Neural progenitor cell (in vitro differentiated cells): Measurements from ENCODE around the gene RAB27A.

Source experiments
- EZH2 ChIP-seq: fragments of 200-600 bp; sonication (generic); IDR thresholded peaks from 2 replicates; pipeline ENCODE4 v1.6.1; 2017; ENCODE audit warnings: antibody characterized with exemption, mild to moderate bottlenecking, moderate library complexity
- EZH2phosphoT487 ChIP-seq: fragments of 200-600 bp; sonication (generic); IDR thresholded peaks from 2 replicates; pipeline ENCODE4 v1.6.1; 2017; ENCODE audit warnings: antibody characterized with exemption
- TF ChIP-seq, protein P1 (sequence below): fragments of 200-600 bp; sonication (generic); IDR thresholded peaks from 2 replicates; pipeline ENCODE4 v1.5.1; 2017; ENCODE audit warnings: antibody characterized with exemption, mild to moderate bottlenecking

DNA sequence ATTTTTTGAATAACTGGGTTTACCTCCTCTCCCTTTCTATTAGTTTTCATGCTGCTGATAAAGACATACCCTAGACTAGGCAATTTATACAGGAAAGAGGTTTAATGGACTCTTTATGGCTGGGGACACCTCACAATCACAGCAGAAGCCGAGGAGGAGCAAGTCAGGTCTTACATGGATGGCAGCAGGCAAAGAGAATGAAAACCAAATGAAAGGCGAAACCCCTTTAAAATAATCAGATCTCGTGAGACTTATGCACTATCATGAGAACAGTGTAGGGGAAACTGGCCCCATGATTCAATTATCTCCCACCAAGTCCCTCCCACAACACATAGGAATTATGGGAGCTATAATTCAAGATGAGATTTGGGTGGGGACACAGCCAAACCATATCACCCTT lies 90.9 kb downstream of the RAB27A start:
- no peak for TF ChIP-seq EZH2phosphoT487
- TF ChIP-seq, protein P1, sequence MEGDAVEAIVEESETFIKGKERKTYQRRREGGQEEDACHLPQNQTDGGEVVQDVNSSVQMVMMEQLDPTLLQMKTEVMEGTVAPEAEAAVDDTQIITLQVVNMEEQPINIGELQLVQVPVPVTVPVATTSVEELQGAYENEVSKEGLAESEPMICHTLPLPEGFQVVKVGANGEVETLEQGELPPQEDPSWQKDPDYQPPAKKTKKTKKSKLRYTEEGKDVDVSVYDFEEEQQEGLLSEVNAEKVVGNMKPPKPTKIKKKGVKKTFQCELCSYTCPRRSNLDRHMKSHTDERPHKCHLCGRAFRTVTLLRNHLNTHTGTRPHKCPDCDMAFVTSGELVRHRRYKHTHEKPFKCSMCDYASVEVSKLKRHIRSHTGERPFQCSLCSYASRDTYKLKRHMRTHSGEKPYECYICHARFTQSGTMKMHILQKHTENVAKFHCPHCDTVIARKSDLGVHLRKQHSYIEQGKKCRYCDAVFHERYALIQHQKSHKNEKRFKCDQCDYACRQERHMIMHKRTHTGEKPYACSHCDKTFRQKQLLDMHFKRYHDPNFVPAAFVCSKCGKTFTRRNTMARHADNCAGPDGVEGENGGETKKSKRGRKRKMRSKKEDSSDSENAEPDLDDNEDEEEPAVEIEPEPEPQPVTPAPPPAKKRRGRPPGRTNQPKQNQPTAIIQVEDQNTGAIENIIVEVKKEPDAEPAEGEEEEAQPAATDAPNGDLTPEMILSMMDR: no peak
- TF ChIP-seq EZH2: no peak
